Measurements from ENCODE around the gene FKBP1B. TPM values are rescaled to one million over a fixed set of nuclear protein-coding genes. Genes with fewer than 3 reads are reported as not detected.

The FKBP1B gene
- polyA plus RNA-seq, 3 donors = 5.2 to 10.1 (median 7.2) TPM

- Mint-ChIP-seq H3K27ac (no peak overlapping the region), H3K36me3 (peaks cover 22 to 51% of the 10 kb centered on the region in 2 donors), H3K4me3 (no peak overlapping the region), H3K27me3 (ENCODE audit: low read depth in 3 of 3) (peaks cover 0 to 1% (median 0%) of the 10 kb centered on the region in 3 donors), H3K4me1 (peaks cover 48% of the 10 kb centered on the region), H3K9me3 (peaks cover 0 to 4% (median 0%) of the 10 kb centered on the region in 7 donors)
- Histone ChIP-seq H3K9me3 (replicated peaks in 1 of 2; ENCODE audit: control insufficient read depth in 1 of 2, insufficient read depth in 1 of 2, low read length in 2 of 2) (no peaks in the 10 kb centered on the region), H3K36me3 (replicated peaks in 1 of 2; ENCODE audit: control insufficient read depth in 1 of 2, insufficient read depth in 2 of 2, low read length in 2 of 2) (peaks cover 6 to 21% of the 10 kb centered on the region in 2 donors), H3K27ac (ENCODE audit: low read depth in 1 of 2, low read length in 2 of 2) (no peak overlapping the region), H3K27me3 (ENCODE audit: control insufficient read depth in 2 of 2, insufficient read depth in 2 of 2, low read length in 2 of 2) (no peaks in the 10 kb centered on the region), H3K9ac (ENCODE audit: insufficient read depth, low read length, poor library complexity, severe bottlenecking) (no peak overlapping the region), H3K4me1 (ENCODE audit: control insufficient read depth in 1 of 2, insufficient read depth in 2 of 2, low read length in 2 of 2) (peaks cover 37 to 47% of the 10 kb centered on the region in 2 donors), H3K4me3 (replicated peaks in 1 of 3; ENCODE audit: low read depth in 2 of 3, low read length in 3 of 3) (no peak overlapping the region), H3K79me2 (ENCODE audit: insufficient read depth, low read length) (peaks cover 17% of the 10 kb centered on the region), H4K20me1 (ENCODE audit: insufficient read depth, low read length) (no peaks in the 10 kb centered on the region), H3K4me2 (replicated peaks; ENCODE audit: extremely low read depth, low read length, poor library complexity, severe bottlenecking) (no peak overlapping the region), H2AFZ (ENCODE audit: insufficient read depth, low read depth, low read length, poor library complexity, severe bottlenecking) (no peak overlapping the region)
- WGBS (ENCODE audit: insufficient coverage) = no CpG with 5 or more reads among the region's 1 CpG
- no peak for DNase-seq
- no peak for TF ChIP-seq CTCF (IDR thresholded peaks at IDR 0.05)
- intact Hi-C loops (cut with micrococcal nuclease) = no loop called here
These were observed 36.7 kb downstream of the FKBP1B start for GRCh38 chr2:24086241-24086640.

GRCh38 chr2:24087032-24087431, 37.5 kb downstream of the FKBP1B start:
- Mint-ChIP-seq H3K9me3 (peaks cover 0 to 2% (median 0%) of the 10 kb centered on the region in 7 donors), H3K27me3 (ENCODE audit: low read depth in 3 of 3) (peaks cover 0 to 1% (median 0%) of the 10 kb centered on the region in 3 donors), H3K27ac (no peak overlapping the region), H3K4me1 (peaks cover 40% of the 10 kb centered on the region), H3K36me3 (peaks cover 19 to 51% of the 10 kb centered on the region in 2 donors), H3K4me3 (no peak overlapping the region)
- 100% methylated on average over 2 of the region's 3 CpGs for WGBS (ENCODE audit: insufficient coverage)
- Histone ChIP-seq H2AFZ (ENCODE audit: insufficient read depth, low read depth, low read length, poor library complexity, severe bottlenecking) (no peak overlapping the region), H3K9ac (ENCODE audit: insufficient read depth, low read length, poor library complexity, severe bottlenecking) (no peak overlapping the region), H3K79me2 (ENCODE audit: insufficient read depth, low read length) (peaks cover 17% of the 10 kb centered on the region), H3K9me3 (replicated peaks in 1 of 2; ENCODE audit: control insufficient read depth in 1 of 2, insufficient read depth in 1 of 2, low read length in 2 of 2) (no peaks in the 10 kb centered on the region), H3K4me3 (replicated peaks in 1 of 3; ENCODE audit: low read depth in 2 of 3, low read length in 3 of 3) (no peak overlapping the region), H3K27ac (ENCODE audit: low read depth in 1 of 2, low read length in 2 of 2) (no peak overlapping the region), H3K4me1 (ENCODE audit: control insufficient read depth in 1 of 2, insufficient read depth in 2 of 2, low read length in 2 of 2) (peaks cover 31 to 39% of the 10 kb centered on the region in 2 donors), H3K4me2 (replicated peaks; ENCODE audit: extremely low read depth, low read length, poor library complexity, severe bottlenecking) (no peak overlapping the region), H3K36me3 (replicated peaks in 1 of 2; ENCODE audit: control insufficient read depth in 1 of 2, insufficient read depth in 2 of 2, low read length in 2 of 2) (peaks cover 6 to 19% of the 10 kb centered on the region in 2 donors), H3K27me3 (ENCODE audit: control insufficient read depth in 2 of 2, insufficient read depth in 2 of 2, low read length in 2 of 2) (no peaks in the 10 kb centered on the region), H4K20me1 (ENCODE audit: insufficient read depth, low read length) (no peaks in the 10 kb centered on the region)
- DNase-seq = no peak
- no peak for TF ChIP-seq CTCF (IDR thresholded peaks at IDR 0.05)
- intact Hi-C loops (cut with micrococcal nuclease) = no loop called here

All from CD14-positive monocyte (primary cell).